Thoracic aorta (tissue), 2 donors: ENCODE data around the gene XYLT1. TPM values are rescaled to one million over a fixed set of nuclear protein-coding genes. Genes with fewer than 3 reads are reported as not detected.

Experiments used
- ATAC-seq: fragments of 150-250 bp; one replicate; pipeline ENCODE4 v1.8.0; 2017; ENCODE audit warnings: low read depth; ENCODE audit not compliant: insufficient number of reproducible peaks, low FRiP score
- DNase-seq: peaks from one replicate; pipeline ENCODE4 v3.0.0-alpha.2; 2020; ENCODE audit warnings: low spot score
- H3K27ac ChIP-seq, 2 donors: fragments of 200-600 bp; sonication (generic); 1 replicate in 1 of 2; 2 replicates in 1 of 2; pipeline ENCODE4 v1.5.1; 2016; ENCODE audit warnings: mild to moderate bottlenecking in 2 of 2, moderate library complexity in 2 of 2
- H3K27me3 ChIP-seq: fragments of 200-600 bp; sonication (generic); replicated peaks from 2 replicates; pipeline ENCODE4 v1.6.0; 2016; ENCODE audit warnings: mild to moderate bottlenecking; ENCODE audit not compliant: insufficient read depth
- H3K36me3 ChIP-seq: fragments of 200-600 bp; sonication (generic); one replicate; pipeline ENCODE4 v1.5.1; 2016
- H3K4me1 ChIP-seq, 2 donors: fragments of 200-600 bp; sonication (generic); 1 replicate in 1 of 2; 2 replicates in 1 of 2; pipeline versions ENCODE4 v1.5.1 to v1.6.0; 2016; ENCODE audit warnings: low read depth in 2 of 2, mild to moderate bottlenecking in 1 of 2; ENCODE audit not compliant: control insufficient read depth in 1 of 2
- H3K4me3 ChIP-seq: fragments of 200-600 bp; sonication (generic); 2 replicates; pipeline ENCODE4 v1.5.1; 2016; ENCODE audit warnings: mild to moderate bottlenecking
- H3K9me3 ChIP-seq: fragments of 200-600 bp; sonication (generic); 2 replicates; pipeline ENCODE4 v1.5.1; 2016
- total RNA-seq, 2 donors: library from RNA; depleted of rRNA; stranded (reverse); fragments of >200 nt; gene quantifications; one replicate each; pipeline versions ENCODE4 v1.1.0 to v1.2.3, GENCODE V29; 2016
- TF ChIP-seq, protein P1 (sequence below): fragments of 200-600 bp; sonication (generic); IDR thresholded peaks from one replicate; pipeline ENCODE4 v1.5.1; 2019; ENCODE audit warnings: antibody characterized with exemption

Gene XYLT1
- total RNA-seq, 2 donors from 2014 or later = 13.1 to 22.5 TPM

DNA sequence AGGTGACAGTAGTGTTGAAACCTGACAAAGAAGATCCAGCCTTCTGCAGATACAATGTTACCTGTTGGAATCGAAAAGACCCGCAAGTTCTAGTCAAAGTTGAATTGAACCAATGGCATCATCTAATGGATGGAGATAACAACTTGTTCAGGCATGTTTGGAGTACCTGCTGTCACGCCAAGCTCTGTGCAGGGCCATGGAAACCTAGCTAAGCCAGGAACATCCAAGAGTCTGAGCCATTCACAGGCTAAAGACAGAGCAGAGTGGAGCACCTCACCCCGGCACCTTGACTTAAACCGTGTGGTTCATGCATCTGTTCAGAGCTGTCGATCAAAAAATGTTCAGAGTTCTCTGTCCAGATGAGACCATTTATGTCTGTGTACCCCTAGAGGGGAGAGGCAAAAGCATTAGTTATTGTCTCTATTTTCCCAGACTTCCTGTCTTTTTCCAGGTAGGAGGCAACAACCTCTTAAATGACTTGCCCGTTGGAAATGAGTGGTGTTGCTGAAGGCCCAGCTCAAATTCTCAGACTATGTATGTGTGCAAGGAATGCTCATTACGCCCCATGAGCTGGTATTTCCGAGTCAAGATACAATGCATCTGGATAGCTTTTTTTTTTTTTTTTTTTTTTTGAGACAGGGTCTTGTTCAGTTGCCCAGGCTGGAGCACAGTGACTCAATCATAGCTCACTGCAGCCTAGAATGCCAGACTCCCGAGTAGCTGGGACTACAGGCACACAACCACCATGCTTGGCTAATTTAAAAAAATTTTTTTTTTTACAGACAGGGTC is 44.9 kb upstream of the XYLT1 start:
- DNase-seq (no peak), ATAC-seq (no peak)
- TF ChIP-seq, protein P1, sequence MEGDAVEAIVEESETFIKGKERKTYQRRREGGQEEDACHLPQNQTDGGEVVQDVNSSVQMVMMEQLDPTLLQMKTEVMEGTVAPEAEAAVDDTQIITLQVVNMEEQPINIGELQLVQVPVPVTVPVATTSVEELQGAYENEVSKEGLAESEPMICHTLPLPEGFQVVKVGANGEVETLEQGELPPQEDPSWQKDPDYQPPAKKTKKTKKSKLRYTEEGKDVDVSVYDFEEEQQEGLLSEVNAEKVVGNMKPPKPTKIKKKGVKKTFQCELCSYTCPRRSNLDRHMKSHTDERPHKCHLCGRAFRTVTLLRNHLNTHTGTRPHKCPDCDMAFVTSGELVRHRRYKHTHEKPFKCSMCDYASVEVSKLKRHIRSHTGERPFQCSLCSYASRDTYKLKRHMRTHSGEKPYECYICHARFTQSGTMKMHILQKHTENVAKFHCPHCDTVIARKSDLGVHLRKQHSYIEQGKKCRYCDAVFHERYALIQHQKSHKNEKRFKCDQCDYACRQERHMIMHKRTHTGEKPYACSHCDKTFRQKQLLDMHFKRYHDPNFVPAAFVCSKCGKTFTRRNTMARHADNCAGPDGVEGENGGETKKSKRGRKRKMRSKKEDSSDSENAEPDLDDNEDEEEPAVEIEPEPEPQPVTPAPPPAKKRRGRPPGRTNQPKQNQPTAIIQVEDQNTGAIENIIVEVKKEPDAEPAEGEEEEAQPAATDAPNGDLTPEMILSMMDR = no peak
- H3K4me3 ChIP-seq = no peak overlapping the region
- no peak overlapping the region for H3K27ac ChIP-seq
- H3K36me3 ChIP-seq = no peaks in the 10 kb centered on the region
- no peaks in the 10 kb centered on the region for H3K9me3 ChIP-seq
- H3K27me3 ChIP-seq = no peaks in the 10 kb centered on the region
- H3K4me1 ChIP-seq = no peaks in the 10 kb centered on the region

- no peaks in the 10 kb centered on the region for H3K4me1 ChIP-seq
- H3K36me3 ChIP-seq = no peaks in the 10 kb centered on the region
- H3K27me3 ChIP-seq = no peaks in the 10 kb centered on the region
- ATAC-seq (no peak), DNase-seq (no peak)
- H3K27ac ChIP-seq = no peak overlapping the region
- no peak overlapping the region for H3K4me3 ChIP-seq
- TF ChIP-seq, protein P1 = no peak
- no peaks in the 10 kb centered on the region for H3K9me3 ChIP-seq
These were observed 42.0 kb upstream of the XYLT1 start for GRCh38 chr16:17512636-17513220.

DNA sequence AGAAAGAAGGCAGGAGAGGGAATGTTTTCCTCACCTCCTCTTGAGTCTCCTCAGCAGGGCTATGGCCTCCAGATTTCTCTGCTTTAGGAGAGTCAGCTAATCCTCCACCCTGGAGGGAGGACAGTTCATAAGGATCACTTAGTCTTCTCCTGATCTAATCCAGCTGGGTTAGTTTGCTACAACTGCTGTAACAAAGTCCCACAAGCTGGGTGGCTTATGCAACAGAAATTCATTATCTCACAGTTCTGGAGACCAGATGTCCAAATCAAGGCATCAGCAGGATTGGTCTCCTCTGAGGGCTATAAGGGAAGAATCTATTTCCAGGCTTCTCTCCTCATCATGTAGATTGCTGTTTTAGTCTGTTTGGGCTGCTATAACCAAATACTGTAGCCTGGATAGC is 40.6 kb upstream of the XYLT1 start:
- Histone ChIP-seq H3K9me3 (no peaks in the 10 kb centered on the region), H3K4me3 (no peak overlapping the region), H3K27ac (no peak overlapping the region), H3K36me3 (no peaks in the 10 kb centered on the region), H3K4me1 (no peaks in the 10 kb centered on the region), H3K27me3 (no peaks in the 10 kb centered on the region)
- TF ChIP-seq, protein P1 = no peak
- ATAC-seq (no peak), DNase-seq (no peak)

GRCh38 chr16:17510567-17510966 is 39.8 kb upstream of the XYLT1 start:
- H3K27ac ChIP-seq = no peak overlapping the region
- H3K9me3 ChIP-seq = no peaks in the 10 kb centered on the region
- H3K36me3 ChIP-seq = no peaks in the 10 kb centered on the region
- TF ChIP-seq, protein P1 = no peak
- no peaks in the 10 kb centered on the region for H3K4me1 ChIP-seq
- no peaks in the 10 kb centered on the region for H3K27me3 ChIP-seq
- DNase-seq (no peak), ATAC-seq (no peak)
- H3K4me3 ChIP-seq = no peak overlapping the region

DNA sequence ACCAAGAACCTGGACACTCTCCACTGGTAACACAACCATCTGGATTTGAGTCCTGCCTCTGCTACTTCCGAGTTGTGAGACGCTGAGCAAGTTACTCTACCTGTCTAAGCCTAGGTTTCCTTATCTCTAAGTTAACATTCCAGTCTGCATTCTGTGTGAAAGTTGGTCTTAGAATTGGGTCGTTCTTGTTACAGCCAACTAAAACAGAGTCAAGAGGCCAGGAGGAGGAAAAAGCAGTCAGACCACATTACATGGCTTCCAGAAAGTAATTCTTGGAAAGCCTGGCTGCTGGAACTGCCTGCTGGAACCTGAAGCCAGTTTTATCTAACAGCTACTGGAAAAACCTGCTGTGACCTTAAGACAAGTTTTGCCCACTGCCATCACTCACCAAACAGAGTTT is 38.4 kb upstream of the XYLT1 start:
- Histone ChIP-seq H3K36me3 (no peaks in the 10 kb centered on the region), H3K9me3 (no peaks in the 10 kb centered on the region), H3K4me1 (no peaks in the 10 kb centered on the region), H3K27me3 (no peaks in the 10 kb centered on the region), H3K4me3 (no peak overlapping the region), H3K27ac (no peak overlapping the region)
- ATAC-seq (no peak), DNase-seq (no peak)
- TF ChIP-seq, protein P1 = no peak
